ENCODE results near the gene HDLBP.

- TF ChIP-seq CTCF (IDR thresholded peaks at IDR 0.05; ENCODE audit: insufficient read depth, low read length) (no peak), POLR2AphosphoS5 (IDR thresholded peaks at IDR 0.05; ENCODE audit: low read depth) (no peak)
Measured at GRCh38 chr2:241244368-241244767, 71.1 kb downstream of the HDLBP start.

Measured in HL-60 (cell line).